Heart right ventricle (tissue), 16 donors: ENCODE measurements around the gene ERN1. TPM values are rescaled to one million over a fixed set of nuclear protein-coding genes. Genes with fewer than 3 reads are reported as not detected.
A peak's percentile ranks its signal among the peaks of the same experiment; 100 is the strongest.

Source experiments
- ATAC-seq, 8 donors: fragments of 200-7000 bp; cut with Tn5 transposase; one replicate each; pipeline ENCODE4 v1.9.1; 2020; ENCODE audit warnings: mild to moderate bottlenecking in 8 of 8, moderate library complexity in 8 of 8, moderate number of reproducible peaks in 1 of 8
- DNase-seq, 2 donors: peaks; one replicate each; pipeline ENCODE4 v3.0.0-alpha.2; 2020
- H3K27ac ChIP-seq, 10 donors: fragments of 200-600 bp; sonication (generic) in 2 of 10; one replicate each; pipeline versions ENCODE4 v1.5.0 to v1.8.0; 2020 to 2022; ENCODE audit warnings: mild to moderate bottlenecking in 3 of 10
- H3K27me3 ChIP-seq, 7 donors: fragments of 200-600 bp; one replicate each; pipeline ENCODE4 v1.8.0; 2021 to 2022; ENCODE audit warnings: mild to moderate bottlenecking in 2 of 7
- H3K36me3 ChIP-seq, 9 donors: fragments of 200-600 bp; sonication (generic) in 1 of 9; one replicate each; pipeline versions ENCODE4 v1.5.0 to v1.8.0; 2020 to 2022; ENCODE audit warnings: mild to moderate bottlenecking in 2 of 9
- H3K4me1 ChIP-seq, 9 donors: fragments of 200-600 bp; sonication (generic) in 1 of 9; one replicate each; pipeline versions ENCODE4 v1.5.0 to v1.8.0; 2020 to 2022; ENCODE audit warnings: mild to moderate bottlenecking in 4 of 9
- H3K4me3 ChIP-seq, 10 donors: fragments of 200-600 bp; sonication (generic) in 2 of 10; one replicate each; pipeline versions ENCODE4 v1.5.0 to v1.8.0; 2020 to 2022; ENCODE audit warnings: mild to moderate bottlenecking in 7 of 10, moderate library complexity in 2 of 10
- H3K9me3 ChIP-seq, 11 donors: fragments of 200-600 bp in 10 of 11; sonication (generic) in 2 of 11; one replicate each; pipeline versions ENCODE4 v1.5.0 to v1.8.0; 2013 to 2022; ENCODE audit warnings: mild to moderate bottlenecking in 2 of 11, control low read depth in 1 of 11, moderate library complexity in 1 of 11
- CTCF ChIP-seq, 9 donors: fragments of 200-600 bp; sonication (generic) in 2 of 9; IDR thresholded peaks; one replicate each; pipeline versions ENCODE4 v1.5.0 to v1.8.0; 2021 to 2022; ENCODE audit warnings: antibody characterized with exemption in 9 of 9, mild to moderate bottlenecking in 5 of 9, moderate library complexity in 1 of 9
- WGBS, 2 donors: extraction: QIAGEN DNeasy Blood & Tissue Kit; methylation state at CpG; one replicate each; pipeline ENCODE4 v1.1.7; 2013; ENCODE audit warnings: inconsistent platforms in 1 of 2; 5-methylcytosine and 5-hydroxymethylcytosine counted together
- intact Hi-C, 10 donors: fragments of 100-400 bp; cut with DNase I; formaldehyde crosslinking; loops; one replicate each; pipeline versions ENCODE4 v1.11.1 to v1.14.2; 2022
- polyA plus RNA-seq, 2 donors: library from polyadenylated mRNA; stranded (reverse); fragments of 200-250 nt; gene quantifications; one replicate each; pipeline ENCODE4 v1.2.3, GENCODE V29; 2013
- total RNA-seq, 10 donors: library from RNA; stranded (reverse); fragmentation: NEBNext Ultra II Directional in 3 of 10; extraction: Animal tissue kit (Norgen Biotek cat#: 25700) in 3 of 10; gene quantifications; one replicate each; pipeline versions ENCODE4 v1.2.1 to v1.2.4, GENCODE V29; 2021 to 2023
- donor health status: Arrhythmogenic right ventricular cardiomyopathy.
- donor health status: ischemic (EF 13 %, LVEDD 7.1; RV severe dilation, severe dysfunction).
- donor health status: healthy with polysubstance abuse.
- donor health status: DM: no; HTN: yes; CAD: no.
- donor health status: DM: no; HTN: no; CAD: no.
- donor health status: ischemic (EF 25% LVEDD 6.9; RV normal size, moderate dysfunction).
- donor health status: ischemic (EF 25% LVEDD 5.7; RV mildly dilated, moderate dysfunction).
- donor health status: healthy.
- donor health status: DM: yes; HTN: yes; CAD: no.
- donor health status: Ischemic cardiomyopathy.
- donor health status: ischemic (EF 35%, LVEDD 5.7; RV mildly dilated, moderate dysfunction).
- donor health status: nonischemic (EF 11% LVEDD 7.7; RV severe dilation, severe dysfunction).
- donor health status: DM: yes; HTN: yes; CAD: no.
- donor health status: PGD.
- donor health status: ischemic (EF 29% LVEDD 5.4; RV normal size, mild dysfunction).
- donor health status: nonischemic (EF 23%, LVEDD 6.1; RV moderate dilation, normal function).

Gene ERN1
- total and polyA plus RNA-seq, 12 donors, result 2.2 to 16.6 (median 7.1) TPM

DNA sequence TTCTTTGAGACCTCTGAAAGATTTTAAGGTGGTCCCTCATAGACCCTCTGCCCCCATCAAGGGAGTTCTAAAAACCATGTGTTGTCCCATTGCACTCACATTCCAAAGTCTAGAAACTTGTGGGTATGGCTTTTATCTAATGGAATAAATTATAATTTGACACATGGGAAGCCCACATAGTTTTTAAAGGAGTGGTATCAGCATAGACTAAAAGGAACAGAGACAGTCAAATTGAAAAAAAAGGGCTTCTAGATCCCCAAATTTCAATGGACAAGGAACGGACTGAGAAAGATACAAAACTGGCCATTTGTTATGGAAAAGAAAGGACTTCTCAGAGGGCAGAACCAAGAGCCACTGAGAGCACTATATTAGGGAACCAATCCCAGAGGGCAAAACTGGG, 60.8 kb downstream of the ERN1 start:
- H3K4me1 ChIP-seq, result peaks cover 0 to 18% (median under 1%) of the 10 kb centered on the region in 9 donors
- DNase-seq (no peak), ATAC-seq (no peak)
- no peak overlapping the region for H3K4me3 ChIP-seq
- H3K27me3 ChIP-seq, result no peaks in the 10 kb centered on the region
- peaks cover 0 to 98% (median 50%) of the 10 kb centered on the region in 9 donors for H3K36me3 ChIP-seq
- 96 to 100% methylated on average over 1 of the region's 1 CpG for WGBS, 2 donors
- H3K9me3 ChIP-seq, result peaks cover 0 to 23% (median 13%) of the 10 kb centered on the region in 11 donors
- TF ChIP-seq CTCF (IDR thresholded peaks at IDR 0.05), result no peak
- no peak overlapping the region for H3K27ac ChIP-seq
- intact Hi-C loops, result loop anchor here in 2 of 10 donors (10.0 kb wide), 2 partner anchors 46 to 66 kb away; partner anchors contain the start of gene ERN1 (in 1 of the 2)

DNA sequence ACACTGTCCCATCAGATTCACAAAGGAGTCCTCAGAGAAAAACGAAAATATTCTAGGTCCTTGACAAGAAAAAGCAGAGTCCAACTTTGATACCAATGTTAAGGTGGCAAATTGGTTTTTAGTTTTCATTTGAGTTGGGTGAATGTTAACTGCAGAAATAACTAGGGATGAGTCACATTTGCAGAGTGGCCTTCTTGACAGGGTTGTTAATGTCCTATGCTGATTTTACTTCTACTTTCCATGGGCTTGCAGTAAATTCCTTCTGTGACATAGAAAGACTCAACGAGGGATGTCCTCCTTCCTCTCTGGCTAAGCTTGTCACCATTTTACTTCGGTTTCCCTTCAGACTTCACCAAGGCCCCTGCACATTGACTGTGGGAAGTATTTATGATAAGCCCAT, 62.3 kb downstream of the ERN1 start:
- Histone ChIP-seq H3K9me3 (peaks cover 0 to 23% (median 13%) of the 10 kb centered on the region in 11 donors), H3K4me3 (no peak overlapping the region), H3K36me3 (peaks cover 0 to 91% (median 50%) of the 10 kb centered on the region in 9 donors), H3K27ac (peak overlapping the region in 1 of 10 donors; percentile 52), H3K27me3 (no peaks in the 10 kb centered on the region), H3K4me1 (peaks cover 0 to 24% (median 0%) of the 10 kb centered on the region in 9 donors)
- no peak for ATAC-seq
- intact Hi-C loops, result loop anchor here in 2 of 10 donors (10.0 kb wide), 2 partner anchors 47 to 67 kb away; partner anchors contain the start of gene ERN1 (in 1 of the 2)
- WGBS, 2 donors, result 85 to 88% methylated on average over 3 of the region's 3 CpGs
- TF ChIP-seq CTCF (IDR thresholded peaks at IDR 0.05), result no peak
- DNase-seq, result no peak

GRCh38 chr17:64066716-64067115, 63.2 kb downstream of the ERN1 start:
- WGBS, 2 donors, result 94 to 96% methylated on average over 7 of the region's 7 CpGs
- DNase-seq (no peak), ATAC-seq (peak in 1 of 8 donors; percentile 13)
- Histone ChIP-seq H3K9me3 (peaks cover 0 to 23% (median 13%) of the 10 kb centered on the region in 11 donors), H3K4me3 (no peak overlapping the region), H3K36me3 (peaks cover 0 to 93% (median 45%) of the 10 kb centered on the region in 9 donors), H3K27ac (peak overlapping the region in 1 of 10 donors; percentile 52), H3K4me1 (peaks cover 0 to 32% (median 0%) of the 10 kb centered on the region in 9 donors), H3K27me3 (no peaks in the 10 kb centered on the region)
- intact Hi-C loops, result loop anchor here in 2 of 10 donors (10.0 kb wide), 2 partner anchors 48 to 68 kb away; partner anchors contain the start of gene ERN1 (in 1 of the 2)
- TF ChIP-seq CTCF (IDR thresholded peaks at IDR 0.05), result no peak

DNA sequence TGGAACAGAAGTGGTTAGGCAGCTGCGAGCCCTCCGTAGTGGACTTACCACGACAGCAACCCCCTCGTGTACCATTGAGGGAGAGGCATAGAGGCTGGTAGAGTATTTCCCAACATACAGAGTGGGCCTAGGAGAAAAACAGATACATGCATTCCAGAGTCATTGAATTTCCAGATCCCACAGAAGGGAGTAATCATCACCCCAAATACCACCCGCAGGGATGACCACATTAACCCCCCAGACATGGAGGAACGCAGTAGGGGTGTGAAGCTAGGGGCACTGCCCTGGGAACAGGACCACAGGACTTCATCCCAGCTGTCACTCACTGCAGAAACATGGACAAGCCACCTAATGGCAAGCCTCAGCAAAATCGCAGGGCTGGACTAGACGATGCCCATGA, 64.8 kb downstream of the ERN1 start:
- no peak for TF ChIP-seq CTCF (IDR thresholded peaks at IDR 0.05)
- Histone ChIP-seq H3K36me3 (peaks cover 0 to 93% (median 35%) of the 10 kb centered on the region in 9 donors), H3K27ac (no peak overlapping the region), H3K4me1 (peaks cover 0 to 45% (median 0%) of the 10 kb centered on the region in 9 donors), H3K27me3 (no peaks in the 10 kb centered on the region), H3K4me3 (no peak overlapping the region), H3K9me3 (peaks cover 0 to 19% (median 13%) of the 10 kb centered on the region in 11 donors)
- intact Hi-C loops, result loop anchor here in 2 of 10 donors (10.0 kb wide), 2 partner anchors 50 to 70 kb away; partner anchors contain the start of gene ERN1 (in 1 of the 2)
- no peak for ATAC-seq
- 90 to 91% methylated on average over 8 of the region's 8 CpGs for WGBS, 2 donors
- no peak for DNase-seq
